Measurements from ENCODE around the gene RNMT. TPM values are rescaled to one million over a fixed set of nuclear protein-coding genes. Genes with fewer than 3 reads are reported as not detected.
"Not testable (repeated sequence)": the region's sequence is repeated elsewhere in the genome, so short reads cannot be mapped to it uniquely, and the experiment has no call there.

Gene RNMT
- total RNA-seq = 47.9 and 48.3 TPM in 2 replicates

GRCh38 chr18:13726232-13726971 lies at the start of gene RNMT, which contains the start of gene FAM210A:
RNMT (plus strand) TSS chr18:13726673; CDS start chr18:13731518, 4,845 bp downstream.
FAM210A (minus strand) TSS chr18:13726558; CDS start chr18:13682077, 44,481 bp downstream.
- peak; percentile 87 for DNase-seq (ENCODE audit: low read depth)

GRCh38 chr18:13677350-13677749 lies 49.1 kb upstream of the RNMT start:
- DNase-seq (ENCODE audit: low read depth) = not testable (repeated sequence)

- no peak for DNase-seq (ENCODE audit: low read depth)
Observed at GRCh38 chr18:13680612-13681011, 45.9 kb upstream of the RNMT start.

GRCh38 chr18:13681701-13682100 lies 44.8 kb upstream of the RNMT start:
- no peak for DNase-seq (ENCODE audit: low read depth)

- no peak for DNase-seq (ENCODE audit: low read depth)
Observed at GRCh38 chr18:13684546-13684945, 41.9 kb upstream of the RNMT start.

- DNase-seq (ENCODE audit: low read depth) = no peak
Observed at GRCh38 chr18:13688191-13689136, 38.0 kb upstream of the RNMT start.

GRCh38 chr18:13690060-13690459 lies 36.4 kb upstream of the RNMT start:
- not testable (repeated sequence) for DNase-seq (ENCODE audit: low read depth)

- not testable (repeated sequence) for DNase-seq (ENCODE audit: low read depth)
Observed at GRCh38 chr18:13695337-13695736, 31.1 kb upstream of the RNMT start.

GRCh38 chr18:13696961-13697360 lies 29.5 kb upstream of the RNMT start:
- no peak for DNase-seq (ENCODE audit: low read depth)

GRCh38 chr18:13700153-13700552 lies 26.3 kb upstream of the RNMT start:
- DNase-seq (ENCODE audit: low read depth) = no peak

- peak; percentile 16 for DNase-seq (ENCODE audit: low read depth)
Observed at GRCh38 chr18:13703899-13704298, 22.6 kb upstream of the RNMT start.

GRCh38 chr18:13710414-13710831 lies 16.1 kb upstream of the RNMT start:
- peak; percentile 74 for DNase-seq (ENCODE audit: low read depth)

GRCh38 chr18:13712400-13713131 lies 13.9 kb upstream of the RNMT start:
- DNase-seq (ENCODE audit: low read depth) = no peak

- DNase-seq (ENCODE audit: low read depth) = no peak
Observed at GRCh38 chr18:13713455-13714055, 12.9 kb upstream of the RNMT start.

- DNase-seq (ENCODE audit: low read depth) = no peak
Observed at GRCh38 chr18:13715330-13715729, 11.1 kb upstream of the RNMT start.

- DNase-seq (ENCODE audit: low read depth) = no peak
Observed at GRCh38 chr18:13716916-13717315, 9.6 kb upstream of the RNMT start.

- DNase-seq (ENCODE audit: low read depth) = no peak
Observed at GRCh38 chr18:13720123-13720522, 6.3 kb upstream of the RNMT start.

- DNase-seq (ENCODE audit: low read depth) = no peak
Observed at GRCh38 chr18:13720847-13721246, 5.6 kb upstream of the RNMT start.

GRCh38 chr18:13725566-13726231 lies 774 bp upstream of the RNMT start:
- DNase-seq (ENCODE audit: low read depth) = peak; percentile 13

- DNase-seq (ENCODE audit: low read depth) = peak; percentile 32
Observed at GRCh38 chr18:13726972-13727331, 479 bp downstream of the RNMT start.

GRCh38 chr18:13730481-13730880 lies 4.0 kb downstream of the RNMT start:
- DNase-seq (ENCODE audit: low read depth) = no peak
